GM19351 (cell line): ENCODE measurements around the gene SPOCK2.

Source experiments
- ATAC-seq: cut with Tn5 transposase; IDR thresholded peaks from one replicate; pipeline ENCODE4 v1.9.1; 2021; ENCODE audit warnings: mild to moderate bottlenecking, moderate library complexity; ENCODE audit not compliant: unreplicated experiment

The SPOCK2 gene

GRCh38 chr10:72011976-72012512 lies 76.3 kb downstream of the SPOCK2 start:
- no peak for ATAC-seq

- ATAC-seq: no peak
Observed at GRCh38 chr10:72011468-72011867, 76.9 kb downstream of the SPOCK2 start.

GRCh38 chr10:72011016-72011415 lies 77.3 kb downstream of the SPOCK2 start:
- no peak for ATAC-seq

- no peak for ATAC-seq
Observed at GRCh38 chr10:72010234-72010973, 77.9 kb downstream of the SPOCK2 start.

- ATAC-seq: no peak
Observed at GRCh38 chr10:72009425-72010081, 78.8 kb downstream of the SPOCK2 start.

GRCh38 chr10:72009051-72009424 lies 79.3 kb downstream of the SPOCK2 start:
- no peak for ATAC-seq
